A549 (cell line): Measurements from ENCODE around the gene CYSRT1. TPM values are rescaled to one million over a fixed set of nuclear protein-coding genes. Genes with fewer than 3 reads are reported as not detected.

Experiments used
- ATAC-seq, 2 experiments: fragments of 200-7000 bp in 1 of 2; fragments of >200 bp in 1 of 2; cut with Nextera tagmentation in 1 of 2; cut with Tn5 transposase in 1 of 2; 3 replicates each; pipeline versions ENCODE4 v1.8.0 to v1.9.1; 2018 to 2020; ENCODE audit warnings: mild to moderate bottlenecking in 1 of 2, moderate library complexity in 1 of 2
- CTCF ChIA-PET: fragments of 300-600 bp; sonication (Branson Sonifier 250); formaldehyde crosslinking; extraction: SDS; loops from one replicate; lab custom pipeline; 2021; ENCODE audit warnings: antibody characterized with exemption, inconsistent platforms; lab: Yijun Ruan, JAX
- POLR2A ChIA-PET: fragments of 350-600 bp; formaldehyde crosslinking; extraction: SDS; loops from one replicate; lab custom pipeline; 2021; ENCODE audit warnings: antibody characterized with exemption, inconsistent platforms; lab: Yijun Ruan, JAX
- DNase-seq, 2 experiments: peaks; one replicate each; pipeline versions ENCODE4 v3.0.0 to v3.0.0-alpha.2; 2011 to 2016; ENCODE audit warnings: low read depth in 1 of 2, low spot score in 1 of 2
- FAIRE-seq: peaks from 2 replicates; lab custom pipeline; 2011; peaks lifted over from hg19 to GRCh38; lab: Jason Lieb, UNC
- H3K27ac ChIP-seq, 2 experiments: fragments of >200 bp; sonication (Bioruptor Twin); formaldehyde crosslinking; 3 replicates each; pipeline ENCODE4 v1.5.1; 2016 to 2017
- H3K4me1 ChIP-seq: fragments of >200 bp; sonication (Bioruptor Twin); formaldehyde crosslinking; 3 replicates; pipeline ENCODE4 v1.6.1; 2016
- H3K4me2 ChIP-seq: fragments of >200 bp; sonication (Bioruptor Twin); formaldehyde crosslinking; 3 replicates; pipeline ENCODE4 v1.6.1; 2016
- H3K4me3 ChIP-seq: fragments of >200 bp; sonication (Bioruptor Twin); formaldehyde crosslinking; 3 replicates; pipeline ENCODE4 v1.5.1; 2016
- H3K9me3 ChIP-seq: fragments of >200 bp; sonication (Bioruptor Twin); formaldehyde crosslinking; 3 replicates; pipeline ENCODE4 v1.6.1; 2016
- BHLHE40 ChIP-seq: IDR thresholded peaks from 2 replicates; pipeline ENCODE4 v1.6.1; 2012; ENCODE audit warnings: low read depth, low read length, inconsistent platforms
- CHD4 ChIP-seq: fragments of 200-600 bp; sonication (generic); IDR thresholded peaks from 2 replicates; pipeline ENCODE4 v1.6.1; 2016; ENCODE audit warnings: antibody characterized with exemption, mild to moderate bottlenecking, borderline replicate concordance
- EHMT2 ChIP-seq: fragments of 200-600 bp; sonication (generic); IDR thresholded peaks from 2 replicates; pipeline ENCODE4 v1.6.1; 2016; ENCODE audit warnings: antibody characterized with exemption, low read depth, mild to moderate bottlenecking, moderate library complexity
- FOSB ChIP-seq: fragments of 250-450 bp; sonication (Bioruptor Pico); IDR thresholded peaks from 2 replicates; pipeline ENCODE4 v1.5.0; 2020; ENCODE audit warnings: mild to moderate bottlenecking, moderate library complexity
- FOXS1 ChIP-seq: fragments of 250-450 bp; sonication (Bioruptor Pico); IDR thresholded peaks from 2 replicates; pipeline ENCODE4 v1.5.0; 2020; ENCODE audit warnings: mild to moderate bottlenecking, moderate library complexity
- HOXA7 ChIP-seq: fragments of 250-450 bp; sonication (Bioruptor Pico); IDR thresholded peaks from 2 replicates; pipeline ENCODE4 v1.5.0; 2020; ENCODE audit warnings: mild to moderate bottlenecking, moderate library complexity
- JUN ChIP-seq, 2 experiments: fragments of >200 bp; sonication (Bioruptor Twin); formaldehyde crosslinking; IDR thresholded peaks; 2 replicates in 1 of 2; 3 replicates in 1 of 2; pipeline ENCODE4 v1.6.1; 2016 to 2017
- KDM1A ChIP-seq: fragments of 200-600 bp; sonication (generic); IDR thresholded peaks from 2 replicates; pipeline ENCODE4 v1.6.1; 2016; ENCODE audit warnings: low read depth, mild to moderate bottlenecking
- NFE2L2 ChIP-seq: fragments of 150-350 bp; conservative IDR thresholded peaks from 2 replicates; pipeline ENCODE4 v1.6.1; 2014; ENCODE audit warnings: low read length
- POLR2A ChIP-seq: IDR thresholded peaks from 2 replicates; pipeline ENCODE4 v1.6.1; 2012; ENCODE audit warnings: mild to moderate bottlenecking, low read length
- RCOR1 ChIP-seq: fragments of 150-350 bp; IDR thresholded peaks from 2 replicates; pipeline ENCODE4 v1.6.1; 2014; ENCODE audit warnings: antibody characterized with exemption, low read length, low read depth
- ZFP36 ChIP-seq: fragments of 450-650 bp; IDR thresholded peaks from 2 replicates; pipeline ENCODE4 v1.6.1; 2014; ENCODE audit warnings: borderline replicate concordance; ENCODE audit not compliant: partially characterized antibody
- ZNF302 ChIP-seq: fragments of 250-450 bp; sonication (Bioruptor Pico); IDR thresholded peaks from 2 replicates; pipeline ENCODE4 v1.9.0; 2021; ENCODE audit warnings: inconsistent platforms, mild to moderate bottlenecking, moderate library complexity
- WGBS: methylation state at CpG from one replicate; pipeline ENCODE4 v1.1.6; 2017; ENCODE audit errors: missing lambda C conversion rate; 5-methylcytosine and 5-hydroxymethylcytosine counted together
- polyA plus RNA-seq, 4 experiments: library from polyadenylated mRNA; depleted of rRNA in 3 of 4; stranded (reverse); fragments of >200 nt; fragmentation: RNase III in 1 of 4; extraction: RNeasy Plus Mini Kit Qiagen cat#74134 plus additional on column Dnase treatment in 1 of 4; gene quantifications; 2 replicates in 3 of 4; 3 replicates in 1 of 4; pipeline ENCODE4 v1.2.3, GENCODE V29; 2011 to 2017
- TF ChIP-seq, protein P1 (sequence below): fragments of >200 bp; sonication (Bioruptor Twin); formaldehyde crosslinking; IDR thresholded peaks from 2 replicates; pipeline ENCODE4 v1.6.1; 2016
- TF ChIP-seq, protein P2 (sequence below): fragments of >200 bp; sonication (Bioruptor Twin); formaldehyde crosslinking; IDR thresholded peaks from 3 replicates; pipeline ENCODE4 v1.5.1; 2016
- TF ChIP-seq, protein P3 (sequence below): fragments of 250-450 bp; sonication (Bioruptor Pico); IDR thresholded peaks from 2 replicates; pipeline ENCODE4 v1.5.0; 2020; ENCODE audit warnings: low read depth, mild to moderate bottlenecking, moderate library complexity
- TF ChIP-seq, protein P4 (sequence below): fragments of 150-350 bp; IDR thresholded peaks from 2 replicates; pipeline ENCODE4 v1.6.1; 2014; ENCODE audit warnings: low read depth, mild to moderate bottlenecking, low read length
- TF ChIP-seq, protein P5 (sequence below): IDR thresholded peaks from 2 replicates; pipeline ENCODE4 v1.6.1; 2012

Gene CYSRT1
- polyA plus RNA-seq, 2 of the 4 experiments (the other 2 are of a cell fraction) = 0.30 to 0.81 TPM

DNA sequence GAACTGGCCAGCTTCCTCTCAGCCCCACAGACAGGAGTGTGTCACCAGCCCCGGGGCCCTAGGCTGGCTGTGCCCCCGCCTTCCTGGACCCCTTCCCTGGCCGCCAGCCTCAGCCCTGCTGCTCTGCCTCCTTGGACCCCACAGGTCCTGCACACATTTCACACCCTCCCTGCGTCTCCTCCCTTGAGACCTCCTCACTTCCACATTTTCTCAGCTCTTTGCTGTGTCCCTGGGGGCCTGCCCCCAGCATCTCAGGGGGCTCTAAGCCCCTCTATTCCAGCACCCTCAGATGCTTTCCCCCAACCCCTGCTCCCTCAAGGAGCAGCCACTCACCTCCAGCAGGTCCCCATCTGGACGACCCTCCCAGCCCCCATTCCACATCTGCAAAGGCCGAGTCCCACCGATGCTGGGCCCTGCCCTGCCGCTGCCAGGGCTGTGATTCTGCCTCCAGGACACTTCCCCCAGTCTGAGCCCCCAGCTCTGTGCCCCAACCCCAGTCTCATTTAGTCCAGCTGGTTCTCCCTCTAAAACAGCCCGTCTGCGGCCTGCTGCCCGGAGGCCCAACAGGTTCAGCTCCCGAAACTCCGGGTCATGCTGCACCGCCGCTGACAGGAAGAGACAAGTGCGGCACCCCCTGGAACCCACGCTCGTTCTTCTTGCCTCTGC lies 9.9 kb downstream of the CYSRT1 start:
- ChIA-PET POLR2A (no interaction called here), CTCF (interaction anchor here (0.6 to 8.6 kb wide), 9 partner anchors 11 to 188 kb away, joined by 3 to 71 read pairs (median 5); partner anchors contain the start of genes CYSRT1 and SSNA1)
- Histone ChIP-seq H3K4me3 (no peak overlapping the region), H3K4me1 (peaks cover 45% of the 10 kb centered on the region)
- TF ChIP-seq ZFP36 = no peak
- no peak for TF ChIP-seq HOXA7
- TF ChIP-seq FOXS1 = no peak
- no peak for TF ChIP-seq BHLHE40
- TF ChIP-seq, all 56 proteins: peak for 0
- WGBS = 89% methylated on average over 17 of the region's 18 CpGs
- ATAC-seq = no peak
- FAIRE-seq = no peak
- H3K27ac ChIP-seq = no peak overlapping the region
- no peak overlapping the region for H3K4me2 ChIP-seq
- H3K9me3 ChIP-seq = no peaks in the 10 kb centered on the region
- DNase-seq = no peak

DNA sequence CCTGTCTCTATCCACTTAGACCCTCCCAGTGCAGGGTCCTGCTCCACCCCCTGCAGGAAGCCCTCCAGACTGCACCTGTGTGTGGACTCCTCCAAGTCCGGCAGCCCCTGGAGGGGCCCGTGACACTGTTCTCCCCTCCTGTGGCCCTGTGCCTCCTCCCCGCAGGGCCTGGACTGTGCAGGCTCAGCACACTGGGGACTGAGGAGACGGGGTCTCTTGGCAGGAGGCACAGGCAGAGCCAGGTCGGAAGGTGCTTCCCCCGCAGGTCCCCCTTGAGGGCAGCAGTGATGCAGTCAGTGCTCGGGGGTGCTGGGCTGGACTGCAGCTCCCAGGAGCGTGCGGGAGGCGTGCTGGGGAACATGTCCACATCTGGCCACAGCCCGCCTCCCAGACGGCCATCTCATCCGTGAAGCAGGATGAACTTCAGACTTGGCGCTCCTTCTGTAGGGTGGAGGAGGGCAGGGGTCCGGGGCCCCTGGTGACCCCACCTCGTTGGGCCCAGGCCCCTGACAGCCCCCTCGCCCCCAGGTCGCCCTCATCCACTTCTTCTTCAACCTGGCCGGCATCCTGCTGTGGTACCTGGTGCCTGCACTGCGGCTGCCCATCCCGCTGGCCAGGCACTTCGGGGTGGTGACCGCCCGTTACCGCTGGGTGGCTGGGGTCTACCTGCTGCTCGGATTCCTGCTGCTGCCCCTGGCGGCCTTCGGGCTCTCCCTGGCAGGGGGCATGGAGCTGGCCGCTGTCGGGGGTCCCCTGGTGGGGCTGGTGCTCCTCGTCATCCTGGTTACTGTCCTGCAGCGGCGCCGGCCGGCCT lies 10.7 kb downstream of the CYSRT1 start:
- FAIRE-seq = no peak
- no peak overlapping the region for H3K4me3 ChIP-seq
- no peak for DNase-seq
- POLR2A ChIA-PET = interaction anchor here (0.6 to 1.8 kb wide), 2 partner anchors 46 to 105 kb away, joined by 4 to 5 read pairs; no protein-coding TSS in a partner anchor
- 68% methylated on average over 21 of the region's 35 CpGs for WGBS
- TF ChIP-seq ZNF302 (CRISPR knock-in tag) (no peak), ZFP36 (no peak), EHMT2 (no peak), NFE2L2 (no peak), BHLHE40 (no peak), CHD4 (no peak), FOSB (CRISPR knock-in tag) (no peak), RCOR1 (no peak), JUN (IDR thresholded peaks at IDR 0.05) (no peak), KDM1A (no peak), POLR2A (no peak)
- TF ChIP-seq, protein P1, sequence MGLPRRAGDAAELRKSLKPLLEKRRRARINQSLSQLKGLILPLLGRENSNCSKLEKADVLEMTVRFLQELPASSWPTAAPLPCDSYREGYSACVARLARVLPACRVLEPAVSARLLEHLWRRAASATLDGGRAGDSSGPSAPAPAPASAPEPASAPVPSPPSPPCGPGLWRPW = no peak
- TF ChIP-seq, protein P2, sequence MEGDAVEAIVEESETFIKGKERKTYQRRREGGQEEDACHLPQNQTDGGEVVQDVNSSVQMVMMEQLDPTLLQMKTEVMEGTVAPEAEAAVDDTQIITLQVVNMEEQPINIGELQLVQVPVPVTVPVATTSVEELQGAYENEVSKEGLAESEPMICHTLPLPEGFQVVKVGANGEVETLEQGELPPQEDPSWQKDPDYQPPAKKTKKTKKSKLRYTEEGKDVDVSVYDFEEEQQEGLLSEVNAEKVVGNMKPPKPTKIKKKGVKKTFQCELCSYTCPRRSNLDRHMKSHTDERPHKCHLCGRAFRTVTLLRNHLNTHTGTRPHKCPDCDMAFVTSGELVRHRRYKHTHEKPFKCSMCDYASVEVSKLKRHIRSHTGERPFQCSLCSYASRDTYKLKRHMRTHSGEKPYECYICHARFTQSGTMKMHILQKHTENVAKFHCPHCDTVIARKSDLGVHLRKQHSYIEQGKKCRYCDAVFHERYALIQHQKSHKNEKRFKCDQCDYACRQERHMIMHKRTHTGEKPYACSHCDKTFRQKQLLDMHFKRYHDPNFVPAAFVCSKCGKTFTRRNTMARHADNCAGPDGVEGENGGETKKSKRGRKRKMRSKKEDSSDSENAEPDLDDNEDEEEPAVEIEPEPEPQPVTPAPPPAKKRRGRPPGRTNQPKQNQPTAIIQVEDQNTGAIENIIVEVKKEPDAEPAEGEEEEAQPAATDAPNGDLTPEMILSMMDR = no peak
- TF ChIP-seq, protein P3, sequence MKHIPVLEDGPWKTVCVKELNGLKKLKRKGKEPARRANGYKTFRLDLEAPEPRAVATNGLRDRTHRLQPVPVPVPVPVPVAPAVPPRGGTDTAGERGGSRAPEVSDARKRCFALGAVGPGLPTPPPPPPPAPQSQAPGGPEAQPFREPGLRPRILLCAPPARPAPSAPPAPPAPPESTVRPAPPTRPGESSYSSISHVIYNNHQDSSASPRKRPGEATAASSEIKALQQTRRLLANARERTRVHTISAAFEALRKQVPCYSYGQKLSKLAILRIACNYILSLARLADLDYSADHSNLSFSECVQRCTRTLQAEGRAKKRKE (CRISPR knock-in tag) = no peak
- TF ChIP-seq, protein P4, sequence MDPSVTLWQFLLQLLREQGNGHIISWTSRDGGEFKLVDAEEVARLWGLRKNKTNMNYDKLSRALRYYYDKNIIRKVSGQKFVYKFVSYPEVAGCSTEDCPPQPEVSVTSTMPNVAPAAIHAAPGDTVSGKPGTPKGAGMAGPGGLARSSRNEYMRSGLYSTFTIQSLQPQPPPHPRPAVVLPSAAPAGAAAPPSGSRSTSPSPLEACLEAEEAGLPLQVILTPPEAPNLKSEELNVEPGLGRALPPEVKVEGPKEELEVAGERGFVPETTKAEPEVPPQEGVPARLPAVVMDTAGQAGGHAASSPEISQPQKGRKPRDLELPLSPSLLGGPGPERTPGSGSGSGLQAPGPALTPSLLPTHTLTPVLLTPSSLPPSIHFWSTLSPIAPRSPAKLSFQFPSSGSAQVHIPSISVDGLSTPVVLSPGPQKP = no peak
- TF ChIP-seq, protein P5, sequence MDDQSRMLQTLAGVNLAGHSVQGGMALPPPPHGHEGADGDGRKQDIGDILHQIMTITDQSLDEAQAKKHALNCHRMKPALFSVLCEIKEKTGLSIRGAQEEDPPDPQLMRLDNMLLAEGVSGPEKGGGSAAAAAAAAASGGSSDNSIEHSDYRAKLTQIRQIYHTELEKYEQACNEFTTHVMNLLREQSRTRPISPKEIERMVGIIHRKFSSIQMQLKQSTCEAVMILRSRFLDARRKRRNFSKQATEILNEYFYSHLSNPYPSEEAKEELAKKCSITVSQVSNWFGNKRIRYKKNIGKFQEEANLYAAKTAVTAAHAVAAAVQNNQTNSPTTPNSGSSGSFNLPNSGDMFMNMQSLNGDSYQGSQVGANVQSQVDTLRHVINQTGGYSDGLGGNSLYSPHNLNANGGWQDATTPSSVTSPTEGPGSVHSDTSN = no peak
- TF ChIP-seq, all 56 proteins: peak for 0
- Histone ChIP-seq H3K9me3 (no peaks in the 10 kb centered on the region), H3K27ac (0 out of 6 replicates have a peak overlapping the region, but pooled peaks of 1 of the 2 experiments have one; percentile 33), H3K4me2 (no peak overlapping the region), H3K4me1 (peaks cover 38% of the 10 kb centered on the region)
- ATAC-seq = peak in 1 of 2 experiments; percentile 6; a peak in 1 of 6 replicates
- CTCF ChIA-PET = interaction anchor here (0.6 to 13.1 kb wide), 39 partner anchors 9 to 430 kb away, joined by 3 to 236 read pairs (median 5); partner anchors contain the start of genes ANAPC2, CYSRT1, DPP7 and NELFB
